NCI-H1694 (cell line): Measurements from ENCODE around the gene ELOF1.

Experiments used
- DNase-seq: peaks from one replicate; lab custom pipeline; 2025; lab: John Stamatoyannopoulos, UW

Gene ELOF1

GRCh38 chr19:11535792-11536595 lies 23.0 kb downstream of the ELOF1 start:
- DNase-seq = peak; percentile 12

- no peak for DNase-seq
Observed at GRCh38 chr19:11534948-11535347, 24.1 kb downstream of the ELOF1 start.

GRCh38 chr19:11534538-11534937 lies 24.5 kb downstream of the ELOF1 start:
- DNase-seq = no peak

GRCh38 chr19:11530432-11530831 lies 28.6 kb downstream of the ELOF1 start:
- DNase-seq = peak; percentile 83

- peak; percentile 92 for DNase-seq
Observed at GRCh38 chr19:11528551-11529341, 30.3 kb downstream of the ELOF1 start, which contains the start of gene ECSIT. Gene ECSIT (minus strand): TSS chr19:11529134. CDS start chr19:11519170, 9,964 bp downstream.

- no peak for DNase-seq
Observed at GRCh38 chr19:11519138-11519537, 39.9 kb downstream of the ELOF1 start.

- no peak for DNase-seq
Observed at GRCh38 chr19:11513946-11514345, 45.1 kb downstream of the ELOF1 start.

GRCh38 chr19:11510444-11510843 lies 48.6 kb downstream of the ELOF1 start:
- DNase-seq = no peak

GRCh38 chr19:11507370-11508078 lies 51.5 kb downstream of the ELOF1 start:
- no peak for DNase-seq

- DNase-seq = no peak
Observed at GRCh38 chr19:11506967-11507366, 52.1 kb downstream of the ELOF1 start.

GRCh38 chr19:11506101-11506555 lies 52.9 kb downstream of the ELOF1 start:
- no peak for DNase-seq

- peak; percentile 91 for DNase-seq
Observed at GRCh38 chr19:11505504-11506100, 53.4 kb downstream of the ELOF1 start, which contains the start of gene ZNF653. Gene ZNF653 (minus strand): TSS chr19:11505839. CDS start chr19:11505786, 53 bp downstream.

GRCh38 chr19:11505032-11505503 lies 54.0 kb downstream of the ELOF1 start:
- DNase-seq = peak; percentile 87

- DNase-seq = no peak
Observed at GRCh38 chr19:11504502-11505031, 54.5 kb downstream of the ELOF1 start.
